ENCODE results near the gene PHYKPL. TPM values are rescaled to one million over a fixed set of nuclear protein-coding genes. Genes with fewer than 3 reads are reported as not detected.

The PHYKPL gene
- total RNA-seq, 1 experiment from 2014 or later: 43.2 TPM

- H3K4me1 ChIP-seq (ENCODE audit: control insufficient read depth, insufficient read depth, low read length): peaks cover 13% of the 10 kb centered on the region
- no peak for TF ChIP-seq CTCF (IDR thresholded peaks at IDR 0.05)
- no peak for TF ChIP-seq SIN3A (IDR thresholded peaks at IDR 0.05; ENCODE audit: borderline replicate concordance, insufficient read depth, low read depth, low read length)
- no peak for TF ChIP-seq TCF7L2 (IDR thresholded peaks at IDR 0.05; ENCODE audit: low read depth, low read length)
- no peak for TF ChIP-seq POLR2AphosphoS5 (IDR thresholded peaks at IDR 0.05; ENCODE audit: low read depth, low read length)
- TF ChIP-seq REST (IDR thresholded peaks at IDR 0.05; ENCODE audit: insufficient read depth in 1 of 2, low read depth in 2 of 2, low read length in 1 of 2): no peak
- ATAC-seq (no peak), DNase-seq (ENCODE audit: low read depth, low spot score) (no peak)
- no peak overlapping the region for H3K4me3 ChIP-seq (ENCODE audit: low read depth in 2 of 2, low read length in 2 of 2)
- no peak overlapping the region for H3K27ac ChIP-seq (ENCODE audit: low read length)
- H3K36me3 ChIP-seq (ENCODE audit: control insufficient read depth, insufficient read depth, low read length): peaks cover 2% of the 10 kb centered on the region; the same call in 1 of the 2 replicates
- intact Hi-C loops (cut with micrococcal nuclease; ENCODE audit: unreplicated experiment): no loop called here
- H3K27me3 ChIP-seq (ENCODE audit: control insufficient read depth, insufficient read depth, low read length): no peaks in the 10 kb centered on the region
- H3K9me3 ChIP-seq (ENCODE audit: control insufficient read depth, insufficient read depth, low read depth, low read length): no peaks in the 10 kb centered on the region
- in situ Hi-C loops (cut with HindIII; ENCODE audit: low pct_unique_long_range_greater_than_20kb, low sequenced_read_pairs): no loop called here
- CTCF ChIA-PET: interaction anchor here (0.5 kb wide), 1 partner anchor 31 kb away, joined by 4 read pairs; no protein-coding TSS in a partner anchor
- POLR2A ChIA-PET: interaction anchor here (0.6 to 0.8 kb wide), 2 partner anchors 22 to 25 kb away, joined by 3 to 4 read pairs; no protein-coding TSS in a partner anchor
- no TSS peak for BruUV-seq (replicated peaks)
These were observed 4.7 kb downstream of the PHYKPL start for GRCh38 chr5:178227929-178228328.

GRCh38 chr5:178227138-178227659 lies 5.4 kb downstream of the PHYKPL start:
- no peaks in the 10 kb centered on the region for H3K27me3 ChIP-seq (ENCODE audit: control insufficient read depth, insufficient read depth, low read length)
- TF ChIP-seq SIN3A (IDR thresholded peaks at IDR 0.05; ENCODE audit: borderline replicate concordance, insufficient read depth, low read depth, low read length) (no peak), POLR2AphosphoS5 (IDR thresholded peaks at IDR 0.05; ENCODE audit: low read depth, low read length) (no peak), CTCF (IDR thresholded peaks at IDR 0.05) (no peak), TCF7L2 (IDR thresholded peaks at IDR 0.05; ENCODE audit: low read depth, low read length) (no peak), REST (IDR thresholded peaks at IDR 0.05; ENCODE audit: insufficient read depth in 1 of 2, low read depth in 2 of 2, low read length in 1 of 2) (no peak)
- CTCF ChIA-PET: no interaction called here
- POLR2A ChIA-PET: interaction anchor here (0.8 kb wide), 1 partner anchor 26 kb away, joined by 3 read pairs; no protein-coding TSS in a partner anchor
- peaks cover 2% of the 10 kb centered on the region; the same call in 1 of the 2 replicates for H3K36me3 ChIP-seq (ENCODE audit: control insufficient read depth, insufficient read depth, low read length)
- no peaks in the 10 kb centered on the region for H3K9me3 ChIP-seq (ENCODE audit: control insufficient read depth, insufficient read depth, low read depth, low read length)
- no peak for DNase-seq (ENCODE audit: low read depth, low spot score)
- no TSS peak for BruUV-seq (replicated peaks)
- intact Hi-C loops (cut with micrococcal nuclease; ENCODE audit: unreplicated experiment): no loop called here
- no peak overlapping the region for H3K4me3 ChIP-seq (ENCODE audit: low read depth in 2 of 2, low read length in 2 of 2)
- peaks cover 11% of the 10 kb centered on the region for H3K4me1 ChIP-seq (ENCODE audit: control insufficient read depth, insufficient read depth, low read length)
- in situ Hi-C loops (cut with HindIII; ENCODE audit: low pct_unique_long_range_greater_than_20kb, low sequenced_read_pairs): no loop called here
- no peak for ATAC-seq
- H3K27ac ChIP-seq (ENCODE audit: low read length): no peak overlapping the region
